T-helper 1 cell (primary cell): ENCODE results near the gene RYR3.
"Not testable (repeated sequence)": the region's sequence is repeated elsewhere in the genome, so short reads cannot be mapped to it uniquely, and the experiment has no call there.

Experiments used
- DNase-seq, 5 donors: peaks; one replicate each; pipeline ENCODE4 v3.0.0-alpha.2; 2012 to 2020

Gene RYR3

DNA sequence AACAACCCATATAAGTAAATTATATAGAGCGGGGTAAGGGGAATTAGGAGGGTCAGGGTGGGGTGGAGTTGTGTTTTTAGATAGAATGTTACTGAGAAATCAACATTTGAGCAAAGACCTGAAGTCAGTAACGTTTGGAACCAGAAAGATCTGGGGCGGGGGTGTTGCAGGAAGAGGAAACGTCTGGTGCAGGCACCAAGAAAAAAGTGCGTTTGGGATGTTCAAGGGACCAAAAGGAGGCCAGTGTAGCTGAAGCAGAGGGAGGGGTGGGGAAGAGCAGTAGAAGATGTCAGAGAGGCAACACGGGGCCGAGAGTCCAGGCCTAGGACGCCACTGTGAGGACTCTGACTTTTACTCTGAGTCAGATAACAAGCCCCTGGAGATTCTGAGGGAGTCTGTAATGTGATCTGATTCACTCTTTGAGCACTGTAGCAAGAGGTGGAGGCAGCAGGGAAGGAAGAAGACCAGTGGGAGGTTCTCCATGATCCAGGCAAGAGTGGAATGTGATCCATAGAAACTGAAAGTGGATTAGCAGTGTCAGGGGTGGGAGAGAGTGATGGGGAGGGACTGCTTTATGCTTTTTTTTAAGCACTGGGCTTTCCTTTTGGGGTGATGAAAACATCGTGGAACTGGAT lies 478.3 kb downstream of the RYR3 start:
- DNase-seq = no peak

DNA sequence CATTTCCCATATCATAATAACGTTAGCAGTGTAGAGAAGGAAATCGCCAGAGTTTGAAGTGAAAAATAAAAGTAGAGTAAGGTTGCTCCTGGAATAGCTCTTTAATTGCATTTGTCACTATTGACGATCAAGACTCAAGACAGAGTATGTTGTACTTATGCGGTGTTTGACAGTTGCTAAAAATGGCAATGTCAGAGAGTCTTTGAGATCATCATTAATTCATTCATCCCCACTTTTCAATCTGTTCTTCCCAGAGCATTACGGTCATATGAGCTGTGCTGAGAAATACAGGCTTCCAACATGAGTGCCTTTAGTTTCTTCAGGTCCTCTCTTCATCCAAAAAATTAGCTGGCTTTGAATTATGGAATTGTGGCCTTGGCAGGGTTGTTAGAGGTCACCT lies 483.7 kb downstream of the RYR3 start:
- no peak for DNase-seq

DNA sequence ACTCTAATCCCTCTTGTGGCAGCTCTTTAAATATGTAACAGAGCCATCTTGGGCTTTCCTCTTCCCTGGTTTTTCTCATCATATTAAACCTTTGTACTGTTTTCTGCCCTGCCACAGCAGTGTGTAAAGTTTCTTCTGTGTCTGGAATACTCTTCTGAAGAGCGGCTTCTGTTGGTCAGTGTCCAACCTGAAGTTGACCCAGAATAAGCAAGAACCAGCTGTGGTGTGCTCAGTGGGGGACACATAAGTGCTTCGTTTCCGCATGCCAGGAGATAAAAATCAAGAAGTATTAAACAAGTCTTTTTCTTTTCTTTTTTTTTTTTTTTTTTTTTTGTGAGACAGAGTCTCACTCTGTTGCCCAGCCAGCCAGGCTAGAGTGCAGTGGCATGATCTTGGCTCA lies 484.3 kb downstream of the RYR3 start:
- DNase-seq = no peak

DNA sequence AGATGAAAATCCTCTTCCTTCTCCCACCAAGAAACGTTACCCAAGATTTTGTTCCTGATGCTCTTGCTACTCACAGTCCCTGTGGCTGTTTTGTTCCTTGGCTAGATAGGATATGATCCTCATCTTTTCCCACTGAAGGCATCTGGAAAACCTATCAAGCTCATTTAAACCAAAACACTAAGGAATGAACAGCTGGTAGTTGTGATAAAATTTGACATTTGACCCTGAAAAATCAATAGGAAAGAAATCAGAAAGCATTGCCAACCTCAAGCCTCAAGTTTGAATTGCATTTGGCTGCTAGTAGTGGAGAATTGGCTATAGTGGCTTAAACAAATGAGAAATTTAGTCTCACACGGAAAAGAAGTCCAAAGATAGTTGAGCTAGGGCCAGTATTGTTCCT lies 486.9 kb downstream of the RYR3 start:
- no peak for DNase-seq

DNA sequence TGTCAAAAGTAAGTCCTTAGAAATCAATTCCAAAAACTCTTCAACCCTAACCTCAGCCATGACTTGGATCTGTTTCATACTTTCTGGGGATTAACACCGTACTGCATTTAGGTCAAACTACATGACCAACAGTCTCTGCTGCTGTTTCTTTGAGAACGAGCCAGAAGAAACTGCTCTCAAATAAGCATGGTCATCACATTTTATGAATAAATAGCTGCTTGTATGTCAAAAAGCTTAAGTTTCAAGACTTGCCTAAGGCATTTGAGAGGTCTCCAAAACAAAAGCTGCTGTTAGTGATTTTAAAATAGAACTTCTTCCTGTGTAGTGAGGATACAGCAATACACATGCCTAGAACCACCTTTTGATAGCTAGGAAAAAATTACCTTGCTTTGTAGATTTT lies 491.2 kb downstream of the RYR3 start:
- DNase-seq = no peak

DNA sequence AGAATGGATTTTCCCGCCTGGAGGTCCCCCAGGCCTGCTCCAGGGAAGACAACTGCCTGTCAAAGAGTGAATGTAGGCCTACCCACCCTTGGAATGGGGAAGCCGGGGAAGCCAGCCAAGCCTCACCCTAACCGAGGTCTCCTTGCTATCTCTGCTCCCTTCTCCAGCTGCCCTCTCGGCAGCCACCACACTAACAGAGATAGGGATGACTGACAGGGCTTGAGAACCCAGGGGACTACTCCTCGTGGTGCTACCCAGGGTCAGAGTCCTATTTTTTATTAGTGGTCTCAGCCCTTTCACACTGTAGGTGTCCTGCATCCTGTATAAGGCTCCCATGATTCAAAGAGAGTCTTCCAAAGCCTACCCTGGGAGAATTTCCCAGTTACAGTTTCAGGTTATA lies 496.9 kb downstream of the RYR3 start:
- no peak for DNase-seq

DNA sequence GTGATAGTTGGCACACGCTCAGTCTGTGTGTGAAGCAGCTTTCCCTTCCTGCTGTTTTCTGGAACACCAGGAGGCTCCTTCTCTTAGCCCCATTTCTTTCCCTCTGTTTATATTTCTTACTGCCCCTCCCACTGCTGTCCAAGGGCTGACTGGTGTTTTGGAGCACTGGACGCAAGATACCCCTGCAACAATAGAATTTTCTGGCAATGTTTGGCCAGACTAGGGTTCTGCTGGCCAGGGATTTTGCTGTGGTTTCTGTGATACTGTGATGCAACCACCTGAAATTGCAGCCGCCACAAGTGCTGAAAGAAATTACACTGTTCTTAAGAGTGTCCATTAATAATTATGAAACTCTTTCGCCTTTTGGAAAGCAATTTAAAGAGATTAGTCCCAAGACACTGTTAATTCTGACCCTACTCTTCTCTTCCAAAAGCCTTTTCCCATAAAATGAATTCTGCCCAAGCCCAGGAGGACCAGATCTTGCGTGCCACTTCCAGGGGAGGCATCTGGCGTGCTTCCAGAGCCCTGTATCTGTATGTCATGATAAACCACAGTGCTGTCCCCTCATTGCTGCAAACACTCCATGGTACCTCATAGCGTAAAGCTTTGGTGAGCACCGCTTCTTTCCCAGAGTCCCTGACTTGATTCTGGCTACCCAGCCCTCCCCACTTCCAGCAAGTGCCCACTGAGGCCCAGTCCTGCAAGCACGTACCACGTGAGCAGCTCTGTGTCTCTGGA lies 498.1 kb downstream of the RYR3 start:
- DNase-seq = no peak

DNA sequence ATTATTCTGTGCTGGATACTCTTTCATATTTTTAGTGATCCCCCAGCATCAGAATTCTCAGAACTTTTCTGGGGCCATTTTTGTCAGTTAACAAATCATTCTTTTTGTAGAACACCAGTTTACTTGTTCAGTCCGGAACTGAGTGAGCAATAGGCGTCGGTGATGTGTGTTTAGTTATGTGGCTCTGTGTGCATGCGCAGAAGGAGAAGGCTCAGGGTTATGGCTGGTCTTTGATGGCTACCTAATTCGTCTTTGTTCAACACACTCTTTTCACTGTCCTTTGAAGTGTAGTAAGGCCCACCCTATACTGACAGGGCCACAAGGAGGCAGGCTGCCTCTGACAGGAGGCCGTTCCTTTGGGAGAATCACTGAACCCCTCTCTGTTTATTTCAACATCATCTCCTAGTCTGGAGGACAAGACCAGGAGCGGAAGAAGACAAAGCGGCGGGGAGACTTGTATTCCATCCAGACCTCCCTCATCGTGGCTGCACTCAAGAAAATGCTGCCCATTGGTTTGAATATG lies 499.4 kb downstream of the RYR3 start:
- no peak for DNase-seq

DNA sequence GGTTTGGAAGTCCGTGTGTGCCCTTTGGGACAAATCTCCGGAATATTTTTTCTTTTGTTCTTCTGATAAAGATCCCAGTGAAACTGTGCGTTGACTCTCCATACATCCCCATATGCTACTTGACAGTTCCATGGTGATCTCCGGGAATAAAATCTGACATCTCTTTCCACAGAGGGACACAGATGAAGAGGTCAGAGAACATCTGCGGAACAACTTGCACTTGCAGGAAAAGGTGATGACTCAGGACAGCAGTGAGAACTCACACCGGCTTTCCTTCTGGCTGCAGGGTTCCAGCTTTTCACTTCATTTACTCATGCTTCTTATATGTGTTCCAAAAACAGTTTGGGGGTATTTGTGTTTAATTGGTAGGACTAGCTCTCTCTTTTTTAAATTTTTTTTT lies 500.0 kb downstream of the RYR3 start:
- no peak for DNase-seq

DNA sequence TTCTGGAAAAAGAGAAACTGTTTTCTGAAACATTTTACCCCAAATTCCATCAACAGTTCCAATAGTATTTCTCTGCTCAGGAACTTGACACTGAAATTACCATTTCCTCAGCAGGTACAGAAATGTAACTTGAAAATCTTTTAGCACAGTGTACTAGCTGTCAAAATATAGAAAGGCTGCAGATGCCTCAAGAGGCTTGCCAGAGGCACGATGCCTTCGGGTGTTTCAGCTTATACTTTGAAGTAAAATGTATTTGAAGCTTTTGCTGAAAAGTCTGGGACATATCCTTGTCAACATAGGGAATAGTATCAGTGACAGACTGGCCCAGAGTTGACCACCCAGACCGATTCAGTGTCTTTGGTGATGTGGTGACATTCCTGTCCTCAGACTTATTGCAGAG lies 503.1 kb downstream of the RYR3 start:
- no peak for DNase-seq

DNA sequence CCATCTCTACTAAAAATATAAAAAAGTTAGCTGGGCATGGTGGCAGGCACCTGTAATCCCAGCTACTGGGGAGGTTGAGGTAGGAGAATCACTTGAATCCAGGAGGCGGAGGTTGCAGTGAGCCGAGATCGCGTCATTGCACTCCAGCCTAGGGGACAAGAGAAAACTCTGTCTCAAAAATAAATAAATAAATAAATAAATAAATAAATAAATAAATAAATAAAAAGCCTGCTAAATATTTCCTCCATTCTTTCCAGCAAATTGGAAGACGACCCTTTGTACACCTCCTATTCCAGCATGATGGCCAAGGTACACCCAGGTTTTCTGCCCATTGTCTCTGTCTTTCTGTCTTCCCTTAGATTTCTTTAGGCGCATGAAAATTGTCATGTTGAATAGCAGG lies 508.7 kb downstream of the RYR3 start:
- DNase-seq = not testable (repeated sequence)

DNA sequence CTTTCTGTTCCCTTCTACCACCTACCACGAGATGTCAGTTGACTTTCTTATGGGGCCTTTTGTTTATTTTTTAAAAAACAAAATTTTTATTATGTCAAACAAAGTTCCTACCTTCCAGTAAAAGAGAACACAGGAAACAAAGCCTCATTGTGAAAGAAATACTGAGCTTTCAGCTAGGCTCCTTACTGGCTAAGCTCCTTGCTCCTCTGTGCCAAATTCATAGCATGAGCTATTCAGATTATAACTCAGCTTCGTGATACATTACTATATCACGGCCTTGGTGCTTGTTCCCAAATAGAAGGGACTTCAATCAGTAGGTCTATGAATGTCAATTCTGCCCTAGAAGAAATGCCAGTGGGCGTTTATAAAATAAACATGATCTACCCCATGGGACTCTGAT lies 511.7 kb downstream of the RYR3 start:
- no peak for DNase-seq

DNA sequence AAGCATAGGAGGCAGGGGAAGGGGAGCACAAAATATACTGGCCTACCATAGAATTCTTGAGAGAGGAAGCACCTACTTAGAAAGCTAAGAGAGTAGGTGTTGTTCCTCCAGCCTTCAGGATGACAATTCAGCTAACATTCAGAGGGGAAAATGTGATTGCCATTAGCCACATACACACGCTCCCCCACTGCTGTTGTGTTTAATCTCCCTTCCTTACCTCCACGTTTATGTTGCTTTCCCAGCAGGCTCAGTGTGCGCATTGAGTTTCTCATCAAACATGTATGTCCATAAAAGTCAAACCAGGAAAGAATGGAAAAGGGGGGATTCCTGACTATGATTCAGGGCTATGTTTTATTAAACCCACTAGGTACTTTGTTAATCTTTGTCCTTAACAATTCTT lies 512.4 kb downstream of the RYR3 start:
- DNase-seq = no peak

DNA sequence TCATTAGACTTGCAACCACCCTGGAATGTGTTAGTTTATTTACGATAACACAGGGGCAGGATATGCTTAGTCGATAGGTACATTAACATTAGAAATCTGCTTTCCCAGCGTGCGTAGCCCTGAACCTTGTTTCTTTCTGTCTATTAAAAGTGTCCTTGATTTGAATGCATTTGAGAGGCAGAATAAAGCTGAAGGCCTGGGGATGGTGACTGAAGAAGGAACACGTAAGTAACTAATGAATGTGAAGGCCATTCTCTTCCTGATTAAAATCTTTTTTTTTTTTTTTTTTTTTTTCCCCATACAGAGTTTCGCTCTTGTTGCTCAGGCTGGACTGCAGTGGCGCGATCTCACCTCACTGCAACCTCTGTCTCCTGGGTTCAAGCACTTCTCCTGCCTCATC lies 514.7 kb downstream of the RYR3 start:
- DNase-seq = no peak

DNA sequence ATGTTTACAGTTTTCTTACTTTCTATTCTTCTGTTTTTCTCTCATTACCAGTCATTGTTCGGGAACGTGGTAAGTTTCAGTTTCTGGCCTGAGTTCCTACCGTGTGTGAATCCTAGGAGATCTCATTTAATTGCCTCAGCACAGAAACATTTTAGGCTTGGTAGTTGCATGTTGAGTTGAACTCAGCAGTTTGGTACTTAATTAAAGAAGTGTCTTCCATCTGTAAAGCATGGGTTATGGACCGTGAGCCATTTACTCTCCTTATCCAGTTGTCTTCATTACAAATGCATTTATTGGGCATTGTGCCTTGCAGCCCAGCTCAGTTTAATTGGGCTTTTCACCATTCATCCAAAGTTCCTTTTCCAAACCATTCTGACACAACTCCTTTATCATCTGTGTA lies 515.4 kb downstream of the RYR3 start:
- DNase-seq = no peak

DNA sequence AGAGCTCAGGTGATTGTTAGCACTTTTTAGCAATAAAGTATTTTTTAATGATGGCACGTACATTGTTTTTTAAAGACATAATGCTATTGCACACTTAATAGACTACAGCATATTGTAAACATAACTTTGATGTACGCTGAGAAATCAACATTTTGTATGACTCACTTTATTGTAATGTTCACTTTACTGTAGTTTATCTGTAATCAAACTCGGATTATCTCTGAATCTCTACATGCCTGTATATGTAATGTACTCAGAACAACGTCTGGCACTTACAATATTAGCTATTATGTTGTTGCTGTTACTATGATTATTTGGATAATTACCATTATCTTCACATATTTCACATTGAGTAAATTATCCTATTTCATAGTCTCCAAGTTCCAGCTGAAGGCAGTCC lies 519.6 kb downstream of the RYR3 start:
- no peak for DNase-seq

DNA sequence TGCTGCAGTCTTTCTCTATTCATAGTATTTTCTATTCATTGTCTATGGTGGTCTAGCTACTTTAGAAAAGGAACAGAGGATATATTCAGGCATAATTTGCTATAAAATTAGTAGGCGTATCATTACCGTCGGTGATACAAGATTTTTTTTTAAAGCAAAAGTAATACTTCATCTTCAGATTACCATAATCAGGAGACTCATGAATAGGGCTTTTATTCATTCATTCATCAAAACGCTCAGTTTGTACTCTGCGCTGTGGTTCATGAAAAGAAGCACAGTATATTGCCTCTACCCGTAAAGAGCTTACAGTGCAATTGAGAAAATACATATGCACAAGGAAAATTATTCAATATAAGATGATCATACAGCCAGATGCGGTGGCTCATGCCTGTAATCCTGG lies 520.9 kb downstream of the RYR3 start:
- no peak for DNase-seq

DNA sequence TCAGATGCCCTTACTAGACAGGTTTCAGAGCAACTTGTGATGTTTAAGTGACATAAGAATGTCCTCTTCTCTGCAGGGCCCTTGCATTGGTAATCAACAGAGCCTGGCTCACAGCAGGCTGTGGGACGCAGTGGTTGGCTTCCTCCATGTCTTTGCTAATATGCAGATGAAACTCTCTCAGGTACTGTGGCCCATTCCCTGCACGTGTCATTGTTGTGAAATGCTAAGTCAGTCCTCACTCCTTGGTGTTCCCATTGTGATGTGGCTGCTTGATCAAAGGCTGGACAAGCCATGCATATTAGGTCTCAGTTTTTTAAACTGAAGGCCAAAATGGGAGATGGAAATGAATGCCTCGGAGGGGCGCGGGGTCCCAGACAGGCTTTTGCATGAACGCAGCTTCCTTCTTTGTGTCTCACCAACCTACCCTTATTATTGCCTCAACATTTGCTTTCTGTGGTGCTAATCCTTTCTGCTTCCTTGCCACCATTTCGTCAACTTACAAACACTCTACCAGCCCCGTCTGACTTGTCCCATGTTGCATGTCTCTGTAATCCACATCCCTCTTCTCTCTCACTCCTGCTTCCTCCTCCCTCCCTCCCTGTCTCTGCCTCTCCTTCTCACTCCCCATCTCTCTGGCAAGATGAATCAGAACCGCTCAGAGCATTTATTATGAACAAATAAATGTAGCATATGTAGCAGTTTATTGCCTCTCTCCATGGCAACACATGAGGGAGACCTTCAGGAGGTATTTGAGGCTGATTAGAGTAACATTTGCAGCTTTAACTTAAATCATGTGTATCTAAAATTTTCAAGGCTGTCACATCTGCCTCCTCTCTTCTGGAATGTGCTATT lies 524.4 kb downstream of the RYR3 start:
- DNase-seq = no peak

DNA sequence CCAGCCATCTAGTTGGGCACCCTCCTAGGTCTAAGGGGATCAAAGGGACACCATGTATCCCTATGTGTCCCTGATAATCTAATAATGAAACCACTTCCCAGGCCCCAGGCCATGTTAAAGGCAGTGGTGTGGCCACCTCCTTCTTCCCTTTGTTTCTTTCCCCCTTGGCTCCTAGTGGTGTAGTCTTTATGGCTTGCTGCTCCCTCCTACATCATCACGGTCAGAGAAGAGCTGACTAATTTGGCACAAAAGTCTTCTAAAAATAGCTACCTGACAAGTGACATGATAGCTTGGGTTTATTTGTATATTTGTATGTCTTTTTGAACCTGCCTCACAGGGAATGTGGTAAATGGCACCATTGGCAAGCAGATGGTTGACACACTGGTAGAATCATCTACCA lies 526.5 kb downstream of the RYR3 start:
- DNase-seq = no peak

DNA sequence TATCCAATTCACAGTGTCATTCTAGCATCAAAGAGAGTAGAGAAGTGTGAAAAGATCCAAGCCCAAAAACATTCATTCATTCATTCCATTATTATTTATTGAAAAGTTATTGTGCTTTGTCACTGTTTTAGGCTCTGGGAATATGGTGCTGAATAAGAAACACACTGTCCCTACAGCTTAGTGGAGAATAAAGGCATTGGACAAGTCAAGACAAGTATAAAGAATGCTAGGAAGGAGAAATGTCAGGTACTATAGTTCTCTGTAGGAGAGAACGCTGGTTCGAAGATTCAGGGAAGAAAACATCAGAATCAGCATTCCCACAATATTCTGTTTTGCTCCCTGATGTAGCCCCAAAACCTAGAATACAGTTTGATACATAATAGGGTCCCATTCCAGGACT lies 528.8 kb downstream of the RYR3 start:
- no peak for DNase-seq

DNA sequence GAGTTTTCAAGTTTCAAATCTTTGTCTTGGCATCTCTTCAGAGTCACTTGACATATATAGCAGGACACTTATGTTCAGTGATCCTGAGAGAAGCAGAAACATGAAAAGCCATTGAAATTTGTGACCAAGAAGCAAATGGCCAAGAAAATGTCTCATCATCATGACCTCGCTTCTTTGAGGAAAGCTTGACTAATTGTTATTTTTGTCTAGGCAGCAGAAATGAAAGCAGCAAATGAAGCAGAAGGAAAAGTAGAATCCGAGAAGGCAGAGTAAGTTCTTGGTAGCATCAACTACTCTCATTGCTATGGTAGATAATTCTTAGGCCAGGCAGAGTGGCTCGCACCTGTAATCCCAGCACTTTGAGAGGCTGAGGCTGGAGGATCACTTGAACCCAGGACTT lies 529.8 kb downstream of the RYR3 start:
- no peak for DNase-seq

DNA sequence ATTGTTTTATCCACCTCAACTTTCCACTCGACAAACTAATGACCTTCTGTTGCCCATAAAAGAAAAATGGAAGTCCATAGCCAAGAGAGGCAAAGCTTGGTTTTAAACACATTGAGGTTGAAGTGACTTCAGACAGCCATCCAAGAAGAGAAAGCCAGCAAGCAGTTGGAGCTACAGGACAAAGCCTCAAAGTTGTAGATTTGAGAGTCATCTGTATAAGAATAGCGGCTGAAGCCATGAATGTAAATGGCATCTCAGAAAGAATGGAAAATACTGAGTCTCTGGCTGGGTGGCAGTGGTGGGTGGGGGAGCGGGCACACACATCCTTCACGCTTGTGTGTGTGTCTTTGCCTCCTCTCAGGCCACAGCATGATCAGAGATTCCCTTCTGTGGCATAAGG lies 533.4 kb downstream of the RYR3 start:
- no peak for DNase-seq

DNA sequence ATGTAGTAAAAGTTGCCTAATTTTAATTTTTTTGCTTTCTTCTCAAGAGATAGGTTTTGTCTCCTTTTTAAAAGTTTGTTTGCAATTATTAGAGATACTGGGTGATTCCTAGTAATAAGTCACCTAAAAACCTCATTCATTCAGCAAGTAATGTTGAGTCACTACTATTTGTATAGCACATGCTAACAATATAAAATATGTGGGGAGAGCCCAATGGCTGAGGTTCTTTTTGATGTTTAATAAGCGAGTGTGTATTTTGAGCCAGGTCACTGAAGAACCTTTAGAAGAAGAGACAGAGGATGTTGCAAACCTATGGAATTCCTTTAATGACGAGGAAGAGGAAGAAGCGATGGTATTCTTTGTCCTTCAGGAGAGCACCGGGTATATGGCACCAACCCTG lies 533.8 kb downstream of the RYR3 start:
- DNase-seq = no peak

DNA sequence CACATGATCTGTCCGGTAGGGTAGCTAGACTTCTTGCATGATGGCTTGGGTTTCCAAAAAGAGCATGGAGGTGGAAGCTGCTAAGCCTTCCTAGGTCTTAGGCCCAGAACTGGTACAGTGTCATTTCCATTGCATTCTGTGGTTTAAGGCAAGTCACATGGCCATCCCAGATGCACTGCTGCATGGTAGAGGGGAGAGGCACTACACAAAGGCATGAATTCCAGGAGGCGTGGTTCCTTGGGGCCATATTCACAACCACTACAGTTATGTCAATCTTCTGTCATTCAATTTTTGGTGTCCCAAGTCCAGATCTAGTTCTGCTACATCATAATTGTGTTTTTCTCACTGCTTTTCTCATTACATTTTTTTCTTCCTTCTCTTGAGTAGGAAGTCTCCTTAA lies 535.4 kb downstream of the RYR3 start:
- no peak for DNase-seq
